Endothelial cell of umbilical vein (primary cell): ENCODE data around the gene PTPRK. TPM values are rescaled to one million over a fixed set of nuclear protein-coding genes. Genes with fewer than 3 reads are reported as not detected.

ENCODE experiments used
- BruUV-seq: library from RNA; stranded (reverse); fragments of 400-500 nt; replicated peaks from 2 replicates; lab custom pipeline; 2021; lab: Mats Ljungman, UMichigan
- CTCF ChIA-PET: fragments of 300-600, 350-600 bp; sonication (Branson Sonifier 250); formaldehyde crosslinking; loops from one replicate; lab custom pipeline; 2021; ENCODE audit warnings: antibody characterized with exemption, inconsistent platforms; lab: Charles Lee
- POLR2A ChIA-PET: fragments of 300-600, 350-600 bp; sonication (Branson Sonifier 250); formaldehyde crosslinking; loops from one replicate; lab custom pipeline; 2021; ENCODE audit warnings: antibody characterized with exemption, inconsistent platforms; lab: Charles Lee
- DNase-seq: peaks from one replicate; pipeline ENCODE4 v3.0.0-alpha.2; 2011; ENCODE audit warnings: low read depth, low spot score
- FAIRE-seq: peaks from 2 replicates; lab custom pipeline; 2011; peaks lifted over from hg19 to GRCh38; lab: Jason Lieb, UNC
- H2AFZ ChIP-seq: 2 replicates; pipeline ENCODE4 v1.6.0; 2012; ENCODE audit warnings: low read depth, low read length, control low read depth, inconsistent platforms
- H3K27ac ChIP-seq: 2 replicates; pipeline ENCODE4 v1.5.1; 2011; ENCODE audit warnings: low read depth, mild to moderate bottlenecking, control low read depth, low read length, moderate library complexity; ENCODE audit not compliant: insufficient read depth
- H3K27me3 ChIP-seq, 2 experiments: 2 replicates each; pipeline versions ENCODE4 v1.6.0 to v1.6.1; 2011; ENCODE audit warnings: low read length in 2 of 2, mixed read lengths in 1 of 2; ENCODE audit not compliant: control insufficient read depth in 2 of 2, insufficient read depth in 2 of 2
- H3K36me3 ChIP-seq, 2 experiments: 2 replicates in 1 of 2; 3 replicates in 1 of 2; pipeline ENCODE4 v1.5.1; 2011; ENCODE audit warnings: low read length in 2 of 2, mild to moderate bottlenecking in 1 of 2, moderate library complexity in 1 of 2; ENCODE audit not compliant: control insufficient read depth in 2 of 2, insufficient read depth in 2 of 2; ENCODE audit errors: extremely low read depth in 1 of 2
- H3K4me1 ChIP-seq: 3 replicates; pipeline ENCODE4 v1.5.1; 2011; ENCODE audit warnings: mild to moderate bottlenecking, low read length; ENCODE audit not compliant: control insufficient read depth, insufficient read depth; ENCODE audit errors: extremely low read depth
- H3K4me2 ChIP-seq: 2 replicates; pipeline ENCODE4 v1.6.1; 2011; ENCODE audit warnings: low read length, control low read depth, mixed read lengths; ENCODE audit not compliant: insufficient read depth
- H3K4me3 ChIP-seq, 3 experiments: fragments of 200-600 bp in 1 of 3; sonication (generic), shearing (Covaris generic) in 1 of 3; replicated peaks in 1 of 3; 2 replicates each; pipeline ENCODE4 v1.5.1; 2011 to 2016; ENCODE audit warnings: control low read depth in 3 of 3, low read length in 3 of 3, mild to moderate bottlenecking in 2 of 3, inconsistent platforms in 1 of 3, low read depth in 1 of 3, moderate library complexity in 1 of 3; ENCODE audit not compliant: insufficient read depth in 1 of 3
- H3K79me2 ChIP-seq: 2 replicates; pipeline ENCODE4 v1.6.0; 2012; ENCODE audit warnings: low read length, inconsistent platforms; ENCODE audit not compliant: control insufficient read depth, insufficient read depth
- H3K9ac ChIP-seq: replicated peaks from 2 replicates; pipeline ENCODE3; 2011; ENCODE audit warnings: low read length, control low read depth; ENCODE audit not compliant: insufficient read depth; ENCODE audit errors: extremely low read depth
- H3K9me1 ChIP-seq: replicated peaks from 3 replicates; pipeline ENCODE4 v1.6.0; 2011; ENCODE audit warnings: mild to moderate bottlenecking, low read length; ENCODE audit not compliant: control insufficient read depth, insufficient read depth; ENCODE audit errors: extremely low read depth
- H3K9me3 ChIP-seq: replicated peaks from 2 replicates; pipeline ENCODE4 v1.5.1; 2012; ENCODE audit warnings: low read length, inconsistent platforms; ENCODE audit not compliant: control insufficient read depth, insufficient read depth
- H4K20me1 ChIP-seq: replicated peaks from 2 replicates; pipeline ENCODE3; 2011; ENCODE audit warnings: mild to moderate bottlenecking, low read length; ENCODE audit not compliant: control insufficient read depth, insufficient read depth; ENCODE audit errors: extremely low read depth
- CTCF ChIP-seq, 2 donors: IDR thresholded peaks; 1 replicate in 1 of 2; 2 replicates in 1 of 2; pipeline ENCODE4 v1.5.1; 2011; ENCODE audit warnings: low read length in 2 of 2, mild to moderate bottlenecking in 2 of 2, moderate library complexity in 2 of 2, control low read depth in 1 of 2, inconsistent platforms in 1 of 2, low read depth in 1 of 2; ENCODE audit not compliant: insufficient read depth in 1 of 2; ENCODE audit errors: extremely low read depth in 1 of 2
- EZH2 ChIP-seq: IDR thresholded peaks from 2 replicates; pipeline ENCODE4 v1.6.1; 2012; ENCODE audit warnings: borderline replicate concordance, low read depth, mild to moderate bottlenecking, moderate library complexity, low read length, inconsistent platforms; ENCODE audit not compliant: severe bottlenecking
- FOS ChIP-seq: IDR thresholded peaks from 2 replicates; pipeline ENCODE4 v1.6.1; 2011; ENCODE audit warnings: mild to moderate bottlenecking, low read length, moderate library complexity, borderline replicate concordance; ENCODE audit not compliant: insufficient read depth
- GATA2 ChIP-seq: IDR thresholded peaks from 2 replicates; pipeline ENCODE4 v1.7.0; 2011; ENCODE audit warnings: low read depth, mild to moderate bottlenecking, moderate library complexity, mixed read lengths, low read length; ENCODE audit not compliant: insufficient read length, insufficient read depth
- JUN ChIP-seq: IDR thresholded peaks from 2 replicates; pipeline ENCODE4 v1.6.1; 2011; ENCODE audit warnings: borderline replicate concordance, low read depth; ENCODE audit not compliant: insufficient read length, insufficient read depth
- MAX ChIP-seq: IDR thresholded peaks from 2 replicates; pipeline ENCODE4 v1.6.1; 2011; ENCODE audit not compliant: insufficient read depth, insufficient read length
- MYC ChIP-seq: IDR thresholded peaks from one replicate; pipeline ENCODE4 v1.6.1; 2011; ENCODE audit warnings: mild to moderate bottlenecking, low read depth, low read length
- POLR2A ChIP-seq: IDR thresholded peaks from 2 replicates; pipeline ENCODE4 v1.6.1; 2012; ENCODE audit warnings: low read depth, mild to moderate bottlenecking, control low read depth, low read length
- POLR2AphosphoS5 ChIP-seq: IDR thresholded peaks from 2 replicates; pipeline ENCODE4 v1.6.1; 2012; ENCODE audit warnings: low read depth, mild to moderate bottlenecking, control low read depth, low read length, moderate library complexity; ENCODE audit not compliant: insufficient read depth
- dilution Hi-C: fragments of 300-500 bp; cut with MboI; formaldehyde crosslinking; loops from one replicate; pipeline ENCODE4 v1.15.0; 2019; ENCODE audit warnings: low sequenced_read_pairs; ENCODE audit not compliant: extremely low pct_ligation_motif_present
- intact Hi-C: fragments of 100-400 bp; cut with micrococcal nuclease; formaldehyde crosslinking; loops from one replicate; pipeline ENCODE4 v1.10.0; 2022
- polyA plus RNA-seq, 4 experiments: library from polyadenylated mRNA; depleted of rRNA in 3 of 4; stranded (reverse) in 3 of 4; unstranded in 1 of 4; fragments of >200 nt; gene quantifications; 2 replicates each; pipeline versions ENCODE4 v1.2.1 to v1.2.3, GENCODE V29; 2011 to 2012; ENCODE audit warnings: missing spikeins in 1 of 4
- total RNA-seq: library from RNA; stranded (reverse); gene quantifications from 2 replicates; pipeline ENCODE4 v1.2.3, GENCODE V29; 2021

PTPRK gene
- total and polyA plus RNA-seq, 2 donors (not counting 3 experiments of a cell fraction or from before 2014, with no cell fraction given) = 15.2 to 74.0 TPM

GRCh38 chr6:127996925-127997324 is 523.5 kb downstream of the PTPRK start:
- H3K9me3 ChIP-seq = no peaks in the 10 kb centered on the region
- no peak for FAIRE-seq
- TF ChIP-seq JUN = no peak
- TF ChIP-seq GATA2 = no peak
- no peak for TF ChIP-seq FOS
- TF ChIP-seq POLR2AphosphoS5 = no peak
- no peak for TF ChIP-seq CTCF (IDR thresholded peaks at IDR 0.05; ENCODE audit: extremely low read depth in 1 of 2, insufficient read depth in 1 of 2, low read depth in 1 of 2, low read length in 2 of 2)
- no peak for TF ChIP-seq POLR2A
- TF ChIP-seq MYC = no peak
- no peak for TF ChIP-seq EZH2
- TF ChIP-seq MAX = no peak
- POLR2A ChIA-PET = no interaction called here
- no peaks in the 10 kb centered on the region for H3K27me3 ChIP-seq
- no peak overlapping the region for H3K4me3 ChIP-seq
- no peak overlapping the region for H2AFZ ChIP-seq
- no peak for DNase-seq
- H3K9ac ChIP-seq = no peak overlapping the region
- no peaks in the 10 kb centered on the region for H3K79me2 ChIP-seq
- H3K36me3 ChIP-seq = peaks cover 0 to 2% of the 10 kb centered on the region in 2 experiments
- H3K4me1 ChIP-seq = no peaks in the 10 kb centered on the region
- intact Hi-C loops = no loop called here
- H3K27ac ChIP-seq = no peak overlapping the region
- dilution Hi-C loops = no loop called here
- no peaks in the 10 kb centered on the region for H4K20me1 ChIP-seq
- CTCF ChIA-PET = no interaction called here
- H3K9me1 ChIP-seq = no peaks in the 10 kb centered on the region
- BruUV-seq = no TSS peak
- H3K4me2 ChIP-seq = no peak overlapping the region
